Psoas muscle (tissue), 8 donors: Measurements from ENCODE around the gene STOM. TPM values are rescaled to one million over a fixed set of nuclear protein-coding genes. Genes with fewer than 3 reads are reported as not detected.

Experiments used
- ATAC-seq, 4 donors: fragments of 200-7000 bp; cut with Tn5 transposase; one replicate each; pipeline ENCODE4 v1.9.1; 2020; ENCODE audit warnings: moderate library complexity in 3 of 4, mild to moderate bottlenecking in 2 of 4
- DNase-seq, 2 donors: peaks; one replicate each; pipeline ENCODE4 v3.0.0-alpha.2; 2020
- H3K27ac ChIP-seq: fragments of 200-600 bp; one replicate; pipeline ENCODE4 v1.8.0; 2022
- H3K27me3 ChIP-seq, 3 donors: fragments of 200-600 bp in 1 of 3; one replicate each; pipeline versions ENCODE4 v1.6.1 to v1.8.0; 2013 to 2022; ENCODE audit warnings: low read length in 2 of 3, mild to moderate bottlenecking in 2 of 3, moderate library complexity in 1 of 3; ENCODE audit not compliant: insufficient read depth in 3 of 3
- H3K36me3 ChIP-seq, 2 donors: fragments of 200-600 bp in 1 of 2; one replicate each; pipeline versions ENCODE4 v1.6.1 to v1.8.0; 2013 to 2022; ENCODE audit warnings: low read depth in 1 of 2, mild to moderate bottlenecking in 1 of 2, moderate library complexity in 1 of 2; ENCODE audit not compliant: insufficient read depth in 1 of 2
- H3K4me1 ChIP-seq: fragments of 200-600 bp; one replicate; pipeline ENCODE4 v1.8.0; 2022
- H3K4me3 ChIP-seq: fragments of 200-600 bp; one replicate; pipeline ENCODE4 v1.8.0; 2022; ENCODE audit warnings: mild to moderate bottlenecking
- H3K9me3 ChIP-seq: fragments of 200-600 bp; one replicate; pipeline ENCODE4 v1.8.0; 2022
- CTCF ChIP-seq: fragments of 200-600 bp; IDR thresholded peaks from one replicate; pipeline ENCODE4 v1.8.0; 2022; ENCODE audit warnings: antibody characterized with exemption
- WGBS, 3 donors: extraction: QIAGEN DNeasy Blood & Tissue Kit; methylation state at CpG; one replicate each; pipeline versions ENCODE4 v1.1.6 to v1.1.7; 2013; 5-methylcytosine and 5-hydroxymethylcytosine counted together
- intact Hi-C, 2 donors: fragments of 100-400 bp; cut with DNase I; formaldehyde crosslinking; loops; one replicate each; pipeline versions ENCODE4 v1.11.0 to v1.14.2; 2022
- polyA plus RNA-seq, 3 donors: library from polyadenylated mRNA; stranded (reverse); fragments of 200-250 nt; gene quantifications; one replicate each; pipeline ENCODE4 v1.2.3, GENCODE V29; 2013
- total RNA-seq, 4 donors: library from RNA; stranded (reverse); fragmentation: NEBNext Ultra II Directional in 2 of 4; extraction: Animal tissue kit (Norgen Biotek cat#: 25700) in 2 of 4; gene quantifications; one replicate each; pipeline versions ENCODE4 v1.2.1 to v1.2.4, GENCODE V29; 2021 to 2023
- donor health status: healthy with polysubstance abuse.
- donor health status: DM: no; HTN: no; CAD: no; lungs with moderate emphysema.
- donor health status: Bipolar disorder and iron deficiency.
- donor health status: healthy.
- donor health status: DM: yes; HTN: yes; CAD: no.
- donor health status: DM: no; HTN: no; CAD: no.
- donor health status: DM: no; HTN: no; CAD: no.
- donor health status: DM: yes; HTN: yes; CAD: no.

The STOM gene
- total and polyA plus RNA-seq, 7 donors, result 53.2 to 237 (median 89.6) TPM

- TF ChIP-seq CTCF, result no peak
- Histone ChIP-seq H3K27ac (peak overlapping the region; percentile 98), H3K4me1 (peaks cover 94% of the 10 kb centered on the region), H3K4me3 (peak overlapping the region; percentile 37), H3K36me3 (peaks cover 0 to 28% of the 10 kb centered on the region in 2 donors), H3K27me3 (no peaks in the 10 kb centered on the region), H3K9me3 (no peaks in the 10 kb centered on the region)
- DNase-seq (no peak), ATAC-seq (peak; percentile 83 to 90 (median 84))
- intact Hi-C loops, result loop anchor here in 1 of 2 donors (5.0 kb wide), 1 partner anchor 38 kb away; no protein-coding TSS in a partner anchor
Observed at GRCh38 chr9:121360601-121361374, 9.3 kb downstream of the STOM start.

GRCh38 chr9:121359351-121360294 is 10.4 kb downstream of the STOM start:
- intact Hi-C loops, result loop anchor here in 1 of 2 donors (5.0 kb wide), 1 partner anchor 37 kb away; no protein-coding TSS in a partner anchor
- H3K27ac ChIP-seq, result peak overlapping the region; percentile 98
- peaks cover 96% of the 10 kb centered on the region for H3K4me1 ChIP-seq
- TF ChIP-seq CTCF, result no peak
- DNase-seq (no peak), ATAC-seq (peak; percentile 74 to 83 (median 76))
- peaks cover 0 to 31% of the 10 kb centered on the region in 2 donors for H3K36me3 ChIP-seq
- H3K4me3 ChIP-seq, result peak overlapping the region; percentile 24
- H3K27me3 ChIP-seq, result no peaks in the 10 kb centered on the region
- 35 to 43% (median 37%) methylated on average over 3 of the region's 3 CpGs for WGBS, 3 donors
- no peaks in the 10 kb centered on the region for H3K9me3 ChIP-seq

DNA sequence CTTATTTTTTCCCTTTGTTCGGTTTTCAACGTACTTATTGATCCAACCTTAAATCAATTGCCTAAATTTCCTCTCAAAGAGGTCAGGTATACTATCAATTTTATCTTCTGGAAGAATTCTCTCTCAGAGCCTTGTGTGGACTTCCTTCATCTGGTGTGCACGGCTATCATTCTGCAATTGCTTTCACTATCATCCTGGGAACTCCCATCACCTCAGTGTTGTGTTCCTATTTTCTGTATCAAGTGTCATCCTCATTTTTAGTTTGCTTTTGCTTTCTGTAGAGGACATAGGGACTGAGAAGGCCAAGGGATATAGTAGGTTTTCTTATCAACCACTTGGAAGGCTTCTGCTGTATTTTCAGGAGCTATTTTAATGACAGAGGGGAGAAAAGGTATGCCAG is 11.3 kb downstream of the STOM start:
- Histone ChIP-seq H3K27me3 (no peaks in the 10 kb centered on the region), H3K36me3 (peaks cover 6 to 34% of the 10 kb centered on the region in 2 donors), H3K9me3 (no peaks in the 10 kb centered on the region), H3K27ac (peak overlapping the region; percentile 98), H3K4me3 (peak overlapping the region; percentile 24), H3K4me1 (peaks cover 91% of the 10 kb centered on the region)
- peak in 1 of 4 donors; percentile 13 for ATAC-seq
- TF ChIP-seq CTCF, result no peak
- intact Hi-C loops, result no loop called here
- 42 to 47% (median 43%) methylated on average over 3 of the region's 3 CpGs for WGBS, 3 donors
- no peak for DNase-seq

DNA sequence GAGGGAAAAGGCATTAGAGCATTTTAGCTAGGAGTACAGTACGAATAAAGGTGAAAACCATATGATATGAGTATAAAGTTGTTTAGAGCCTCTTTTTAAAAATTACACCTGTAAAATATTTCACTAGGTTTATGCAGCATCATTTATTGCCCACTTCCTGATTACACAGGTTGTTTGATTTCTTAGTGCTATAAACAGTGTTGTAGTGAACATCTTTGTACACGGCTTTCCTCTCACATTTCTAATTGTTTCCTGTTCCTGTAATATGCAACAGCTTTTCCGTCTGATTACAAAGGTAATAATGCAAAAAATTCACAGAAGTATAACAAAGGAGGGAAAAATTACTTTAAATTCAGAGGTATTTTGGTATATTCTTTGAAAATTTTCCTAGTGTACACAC is 13.0 kb downstream of the STOM start:
- 73 to 76% (median 74%) methylated on average over 3 of the region's 3 CpGs for WGBS, 3 donors
- H3K4me3 ChIP-seq, result no peak overlapping the region
- H3K9me3 ChIP-seq, result no peaks in the 10 kb centered on the region
- peaks cover 11 to 51% of the 10 kb centered on the region in 2 donors for H3K36me3 ChIP-seq
- peaks cover 88% of the 10 kb centered on the region for H3K4me1 ChIP-seq
- no peak for DNase-seq
- H3K27ac ChIP-seq, result peak overlapping the region; percentile 47
- no peak for ATAC-seq
- TF ChIP-seq CTCF, result no peak
- intact Hi-C loops, result no loop called here
- H3K27me3 ChIP-seq, result no peaks in the 10 kb centered on the region
